HG03354 (cell line): ENCODE results near the gene DLX1.
A peak's percentile ranks its signal among the peaks of the same experiment; 100 is the strongest.

Source experiments
- ATAC-seq: cut with Tn5 transposase; IDR thresholded peaks from one replicate; pipeline ENCODE4 v1.9.1; 2021; ENCODE audit warnings: mild to moderate bottlenecking; ENCODE audit not compliant: unreplicated experiment, poor library complexity, severe bottlenecking

DLX1 gene

DNA sequence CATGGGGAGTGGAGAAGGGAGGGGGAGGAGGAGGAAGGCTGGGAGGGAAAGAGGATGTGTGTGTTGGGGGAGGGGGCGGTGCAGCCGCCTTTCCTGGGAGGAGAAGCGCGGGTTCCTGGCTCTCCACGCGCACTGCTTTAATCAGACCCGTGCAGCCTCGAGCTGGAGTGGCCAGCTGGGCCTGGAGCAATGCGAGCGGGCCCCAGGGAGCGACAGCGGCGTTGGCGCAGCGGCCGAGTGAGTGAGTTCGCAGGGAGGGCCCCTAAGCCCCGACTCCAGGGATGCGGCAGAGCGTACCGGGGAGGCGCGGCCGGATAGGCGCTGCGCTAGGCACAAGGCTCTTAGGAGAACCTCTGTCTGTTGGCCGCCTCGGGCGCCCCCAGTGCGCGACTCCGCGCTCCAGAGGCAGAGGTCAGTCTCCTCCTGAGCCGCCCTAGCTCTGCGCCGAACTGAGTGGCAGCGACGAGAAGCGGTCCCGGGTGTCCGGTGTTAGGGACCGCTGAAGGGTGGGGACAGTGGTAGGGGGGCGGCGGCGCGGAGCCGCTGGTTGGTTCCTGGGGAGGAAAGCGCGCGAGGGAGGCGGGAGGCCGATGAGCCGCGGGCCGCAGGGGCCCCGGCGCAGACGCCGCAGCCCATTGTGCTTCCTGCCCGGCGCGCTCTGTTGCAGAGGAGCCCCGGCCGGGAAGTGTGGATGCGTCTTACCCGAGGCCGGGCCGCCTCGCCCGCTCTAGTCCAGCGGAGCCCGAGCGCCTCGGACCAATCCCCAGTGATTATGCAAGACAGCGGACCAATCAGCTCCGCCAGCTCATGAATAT lies 455 bp upstream of the DLX1 start:
- peak; percentile 84 for ATAC-seq

DNA sequence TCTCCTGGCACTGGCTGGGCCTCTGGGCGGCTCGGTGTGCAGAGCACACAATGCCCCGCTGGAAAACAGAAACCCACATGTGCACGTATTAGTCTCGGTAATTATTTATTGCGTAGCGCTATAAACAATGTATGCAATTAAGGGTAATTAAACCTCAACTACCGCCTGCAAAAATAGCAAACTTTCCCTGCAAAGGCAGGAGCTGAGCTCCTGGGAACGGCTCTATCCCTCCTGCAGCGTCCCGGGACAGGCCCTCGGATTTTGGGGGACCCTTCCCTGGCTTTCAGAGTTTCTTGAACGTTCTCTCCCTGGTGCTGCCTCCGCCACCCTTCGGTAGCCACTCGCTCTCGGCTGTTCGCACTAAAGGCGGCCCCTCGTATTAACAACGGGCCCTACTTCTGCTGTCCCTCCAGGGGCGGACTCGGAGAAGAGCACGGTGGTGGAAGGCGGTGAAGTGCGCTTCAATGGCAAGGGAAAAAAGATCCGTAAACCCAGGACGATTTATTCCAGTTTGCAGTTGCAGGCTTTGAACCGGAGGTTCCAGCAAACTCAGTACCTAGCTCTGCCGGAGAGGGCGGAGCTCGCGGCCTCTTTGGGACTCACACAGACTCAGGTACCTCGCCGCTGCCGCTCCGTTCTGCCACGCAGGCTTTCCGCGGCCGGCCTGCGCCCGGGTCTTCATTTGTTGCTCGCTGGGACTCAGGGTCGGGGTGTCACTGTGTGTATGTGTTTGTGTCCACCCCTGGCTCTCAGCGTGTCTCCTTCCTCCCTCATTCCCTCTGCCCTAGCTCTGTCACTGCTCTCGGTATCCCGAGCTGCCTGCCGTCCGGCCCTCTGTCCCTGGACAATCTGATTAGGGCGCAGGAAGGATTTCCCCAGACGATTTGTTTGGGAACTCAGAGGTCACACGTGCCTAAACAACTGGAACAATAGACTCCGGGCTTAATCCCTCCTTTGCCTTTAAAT lies 1.2 kb downstream of the DLX1 start:
- no peak for ATAC-seq

DNA sequence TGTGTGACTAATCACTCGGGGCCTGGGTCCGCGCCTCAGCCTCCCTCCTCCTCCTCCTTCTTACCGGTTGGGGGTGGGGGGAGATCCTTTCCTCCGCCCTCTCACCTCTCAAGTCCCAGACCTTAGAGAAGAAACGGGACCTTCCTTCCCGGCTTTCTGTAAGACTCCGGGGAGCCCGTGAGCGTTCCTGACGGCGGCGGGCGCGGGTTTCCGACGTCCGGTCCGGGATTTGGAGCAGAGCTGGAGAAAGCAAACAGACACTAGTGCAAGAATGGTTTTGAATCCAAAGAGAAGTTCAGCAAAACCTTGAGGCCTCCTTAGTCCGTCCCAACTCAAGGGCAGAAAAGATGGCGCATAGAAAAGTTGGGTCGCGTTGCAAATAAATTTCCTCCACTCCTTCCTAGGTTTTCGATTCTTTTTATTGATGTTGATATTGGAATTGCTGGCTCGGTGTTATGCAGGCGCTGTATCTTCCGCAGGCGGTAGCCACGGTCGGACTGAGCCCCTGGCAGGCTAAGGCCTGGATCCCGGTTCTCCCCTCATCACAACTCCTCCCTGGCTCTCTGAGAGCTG lies 2.0 kb downstream of the DLX1 start:
- no peak for ATAC-seq

DNA sequence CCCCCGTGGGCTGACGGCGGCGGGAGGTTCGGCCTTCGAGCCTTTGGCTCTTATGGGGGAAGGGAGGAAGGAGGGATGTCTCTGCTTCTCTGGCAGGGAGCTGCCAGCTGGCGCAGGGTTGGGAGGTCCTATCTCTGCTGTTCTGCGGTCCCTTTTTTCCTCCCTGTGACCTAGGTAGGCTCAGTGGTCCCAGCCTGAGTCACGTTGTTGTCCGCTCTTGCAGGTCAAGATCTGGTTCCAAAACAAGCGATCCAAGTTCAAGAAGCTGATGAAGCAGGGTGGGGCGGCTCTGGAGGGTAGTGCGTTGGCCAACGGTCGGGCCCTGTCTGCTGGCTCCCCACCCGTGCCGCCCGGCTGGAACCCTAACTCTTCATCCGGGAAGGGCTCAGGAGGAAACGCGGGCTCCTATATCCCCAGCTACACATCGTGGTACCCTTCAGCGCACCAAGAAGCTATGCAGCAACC lies 2.5 kb downstream of the DLX1 start:
- ATAC-seq, result no peak

DNA sequence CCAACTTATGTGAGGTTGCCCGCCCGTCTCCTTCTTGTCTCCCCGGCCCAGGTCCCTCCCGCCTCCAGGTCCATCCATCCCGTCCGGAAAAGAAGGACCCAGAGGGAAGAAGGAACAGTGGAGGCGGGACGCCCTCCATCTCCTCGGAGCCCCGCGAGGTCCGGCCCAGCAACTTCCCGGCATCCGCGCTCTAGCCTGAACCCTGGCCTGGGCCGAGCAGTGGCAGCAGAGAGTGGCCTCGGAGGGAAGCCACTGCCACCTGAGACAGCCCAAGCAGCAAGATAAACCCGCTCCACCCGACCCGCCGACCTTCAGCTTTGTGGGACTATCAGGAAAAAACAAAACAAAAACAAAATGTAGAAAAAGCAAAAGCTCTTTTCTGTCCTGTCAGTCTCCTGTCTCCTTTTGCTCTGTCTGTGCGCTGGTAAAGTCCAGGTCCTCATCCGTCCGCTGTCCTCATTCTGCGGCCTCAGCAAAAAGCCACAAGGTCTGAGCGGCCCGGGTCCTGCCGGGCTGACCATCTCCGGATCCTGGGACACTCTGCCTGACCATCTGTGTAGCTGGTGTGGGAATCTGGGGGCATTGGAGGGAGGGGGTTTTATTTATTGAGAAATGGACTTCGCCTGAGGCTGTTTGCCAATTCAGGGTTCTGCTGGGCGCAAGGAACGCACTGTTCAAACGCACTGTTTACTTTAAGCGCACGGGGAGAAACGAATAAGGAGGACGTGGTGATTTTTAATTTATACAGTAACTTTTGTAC lies 3.1 kb downstream of the DLX1 start:
- ATAC-seq, result no peak

DNA sequence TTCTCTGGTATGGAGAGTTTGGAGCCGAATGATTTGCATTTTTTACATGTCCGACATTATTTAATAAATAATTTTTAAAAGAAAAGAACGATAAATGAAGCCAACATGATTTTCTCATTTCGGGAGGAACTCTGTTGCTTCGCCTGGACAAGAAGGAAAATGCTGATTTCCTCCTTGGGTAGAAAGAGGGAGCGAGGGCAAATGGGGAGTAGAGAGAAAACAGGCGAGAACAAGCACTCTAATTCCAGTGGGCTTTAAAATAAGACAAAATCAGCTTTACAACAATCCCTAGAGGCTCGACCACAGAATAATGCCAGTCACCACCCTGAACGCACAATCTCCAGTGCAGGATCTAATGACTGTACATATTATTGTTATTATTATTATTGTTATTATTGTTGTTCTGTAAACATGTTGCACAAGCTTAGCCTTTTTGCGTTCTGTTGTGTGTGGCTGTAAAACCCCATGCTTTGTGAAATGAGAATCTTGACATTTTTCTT lies 3.7 kb downstream of the DLX1 start:
- ATAC-seq, result no peak

DNA sequence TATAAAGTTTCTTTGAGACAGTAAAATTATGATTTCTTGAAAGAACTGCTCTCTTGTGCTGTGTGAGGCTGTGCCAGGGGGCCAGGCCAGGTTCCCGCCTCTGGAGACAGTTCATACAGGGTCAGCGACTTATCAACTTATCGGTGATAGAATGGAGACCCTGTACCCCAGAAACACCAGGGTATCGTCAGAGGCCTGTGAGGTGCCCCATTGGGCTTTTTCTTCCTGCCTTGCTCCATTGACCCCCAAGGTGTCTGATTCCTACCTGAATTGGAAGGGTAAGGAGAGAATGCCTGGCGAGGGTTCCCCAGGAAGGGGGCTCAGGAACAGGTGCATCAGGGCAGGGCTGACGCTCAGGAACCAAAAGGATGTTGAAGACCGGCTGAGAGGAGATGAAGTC lies 4.3 kb downstream of the DLX1 start:
- ATAC-seq, result no peak

DNA sequence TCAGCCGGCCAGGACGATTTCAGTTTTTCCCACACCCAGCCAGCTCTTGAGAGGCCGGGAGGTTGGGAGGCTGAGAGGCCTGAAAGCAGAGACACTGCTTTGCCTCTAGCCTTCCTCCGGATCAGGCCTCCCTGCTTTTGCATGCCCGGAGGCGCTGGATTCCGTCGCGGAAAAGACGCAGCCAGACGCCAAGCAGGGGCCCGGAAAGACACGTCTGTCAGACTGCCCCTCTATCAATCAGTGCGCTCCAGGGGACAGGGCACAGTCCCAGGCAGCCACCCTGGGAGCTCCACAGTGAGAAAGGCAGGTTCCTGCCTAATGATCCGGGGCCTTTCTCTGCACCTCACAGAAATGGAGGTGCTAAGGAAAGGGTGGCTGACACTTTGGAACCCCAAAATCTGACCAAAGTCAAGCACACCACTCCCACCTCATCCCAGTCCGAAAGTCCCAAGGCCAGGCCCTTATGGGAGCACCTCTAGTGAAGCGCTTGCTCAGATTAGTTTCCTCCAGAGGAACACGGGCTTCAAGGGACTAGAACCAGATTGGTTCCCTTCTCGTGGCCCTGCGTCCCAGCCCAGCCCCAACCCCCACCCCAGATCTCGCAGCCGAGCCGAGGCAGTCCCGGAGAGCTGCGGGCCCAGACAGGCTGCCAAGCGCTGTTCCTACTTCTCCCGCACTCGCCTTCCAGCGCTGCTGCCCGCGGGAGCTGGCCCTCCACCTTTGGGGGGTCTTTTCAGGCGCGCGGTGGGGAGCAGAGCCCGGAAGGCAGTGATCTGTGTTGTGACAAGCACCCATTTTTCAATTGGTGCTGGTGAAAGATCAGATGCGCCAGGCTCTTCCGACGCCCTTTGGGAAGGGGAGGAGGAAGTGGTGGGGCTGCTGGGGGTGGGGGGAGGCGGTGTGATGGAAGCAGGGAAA lies 5.0 kb downstream of the DLX1 start:
- no peak for ATAC-seq

DNA sequence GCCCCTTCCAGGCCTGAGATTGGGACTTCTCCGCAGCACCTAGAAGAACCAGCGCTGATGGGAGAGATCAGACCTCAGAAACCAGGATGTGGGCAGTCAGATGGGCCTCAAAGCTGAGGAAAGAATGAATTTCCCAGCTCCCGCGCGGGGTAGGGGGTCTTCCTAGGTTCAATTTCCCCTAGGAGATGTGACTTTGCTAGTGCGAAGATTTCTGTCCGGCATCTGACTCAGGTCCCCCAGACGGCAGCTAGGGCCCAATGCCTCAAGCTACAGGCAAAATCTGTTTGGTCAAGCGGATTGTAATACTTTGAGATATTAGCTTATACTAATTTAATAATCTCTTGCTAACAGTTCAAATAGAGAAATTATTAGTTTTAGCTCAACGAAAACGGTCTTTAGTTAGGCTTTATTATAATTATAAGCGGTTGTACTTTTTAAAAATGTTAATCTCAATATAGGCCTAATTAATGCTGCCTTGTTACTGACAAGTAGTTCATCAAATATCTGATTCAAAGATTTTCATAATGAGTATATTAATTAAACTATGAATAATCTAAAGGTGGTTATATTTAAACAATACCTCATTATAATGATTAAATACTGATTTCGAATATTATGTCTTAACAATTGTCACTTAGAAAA lies 5.8 kb downstream of the DLX1 start:
- no peak for ATAC-seq

DNA sequence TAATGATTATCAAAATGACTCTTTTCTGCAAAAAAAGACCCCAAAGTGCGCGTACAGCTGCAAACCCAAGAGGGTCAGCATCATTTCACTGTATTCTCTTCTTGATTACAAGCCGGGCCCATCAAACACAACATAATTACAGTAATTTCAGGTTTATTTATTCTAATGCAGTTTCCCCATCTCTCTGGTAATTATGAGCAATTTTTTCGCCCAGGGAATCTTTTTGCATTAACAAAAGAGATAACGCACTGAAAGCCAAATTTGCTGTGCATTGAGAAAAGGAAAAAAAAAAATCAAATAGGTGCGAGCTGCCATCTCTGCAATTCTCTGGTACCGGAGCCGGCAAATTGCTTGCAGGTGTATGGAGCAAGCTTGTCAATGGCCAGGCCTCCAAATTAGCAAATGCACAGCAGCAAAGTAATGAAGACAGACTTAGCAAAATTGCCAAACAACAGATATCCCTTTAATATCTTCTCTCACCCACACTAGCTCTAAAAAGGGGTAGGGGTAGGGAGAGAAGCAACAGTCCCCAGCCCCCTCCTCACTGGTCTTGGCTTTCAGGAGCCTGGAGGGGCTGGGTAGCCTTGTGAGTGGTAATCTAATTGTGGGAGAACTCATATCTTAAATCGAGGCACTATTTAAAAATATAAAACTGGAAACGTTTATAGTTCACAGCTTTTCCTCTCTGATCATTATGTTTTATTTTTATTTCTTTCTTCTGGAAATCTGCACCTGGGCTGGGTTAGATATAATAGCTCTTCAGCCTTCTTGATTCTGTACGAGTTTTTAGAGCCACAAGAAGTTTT lies 6.7 kb downstream of the DLX1 start:
- ATAC-seq, result no peak

DNA sequence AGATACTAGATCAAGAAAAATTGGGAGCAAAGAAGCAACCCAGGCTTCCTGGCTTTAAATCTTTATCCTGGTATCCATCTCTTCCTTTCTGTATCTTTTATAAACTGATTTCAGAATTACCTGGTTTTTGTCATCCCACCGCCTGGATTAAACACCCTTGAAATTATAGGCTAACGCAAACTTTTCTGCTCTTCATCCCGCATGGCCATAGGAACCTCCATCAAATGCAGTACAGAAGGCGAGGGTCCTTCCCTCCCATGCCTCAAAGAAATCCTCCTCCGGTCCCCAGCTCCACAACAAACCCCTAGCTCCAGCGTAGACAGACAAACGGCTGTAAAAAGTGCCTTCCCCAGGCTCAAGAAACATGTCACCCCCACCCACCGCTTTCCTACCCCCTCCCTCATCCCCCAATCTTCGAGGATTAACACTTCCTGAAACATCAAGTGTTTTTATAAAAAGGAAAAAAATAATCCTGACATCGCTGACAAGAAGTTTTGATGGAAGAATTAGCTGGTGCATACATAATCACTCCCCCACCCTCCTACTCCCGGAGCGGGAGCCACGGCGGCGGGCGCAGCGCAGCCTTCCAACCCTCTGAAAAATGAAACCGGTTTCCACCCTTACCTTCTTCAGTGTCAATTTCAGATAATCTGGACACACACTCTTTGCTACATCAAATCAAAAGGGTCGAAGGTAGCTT lies 7.6 kb downstream of the DLX1 start:
- ATAC-seq, result no peak

DNA sequence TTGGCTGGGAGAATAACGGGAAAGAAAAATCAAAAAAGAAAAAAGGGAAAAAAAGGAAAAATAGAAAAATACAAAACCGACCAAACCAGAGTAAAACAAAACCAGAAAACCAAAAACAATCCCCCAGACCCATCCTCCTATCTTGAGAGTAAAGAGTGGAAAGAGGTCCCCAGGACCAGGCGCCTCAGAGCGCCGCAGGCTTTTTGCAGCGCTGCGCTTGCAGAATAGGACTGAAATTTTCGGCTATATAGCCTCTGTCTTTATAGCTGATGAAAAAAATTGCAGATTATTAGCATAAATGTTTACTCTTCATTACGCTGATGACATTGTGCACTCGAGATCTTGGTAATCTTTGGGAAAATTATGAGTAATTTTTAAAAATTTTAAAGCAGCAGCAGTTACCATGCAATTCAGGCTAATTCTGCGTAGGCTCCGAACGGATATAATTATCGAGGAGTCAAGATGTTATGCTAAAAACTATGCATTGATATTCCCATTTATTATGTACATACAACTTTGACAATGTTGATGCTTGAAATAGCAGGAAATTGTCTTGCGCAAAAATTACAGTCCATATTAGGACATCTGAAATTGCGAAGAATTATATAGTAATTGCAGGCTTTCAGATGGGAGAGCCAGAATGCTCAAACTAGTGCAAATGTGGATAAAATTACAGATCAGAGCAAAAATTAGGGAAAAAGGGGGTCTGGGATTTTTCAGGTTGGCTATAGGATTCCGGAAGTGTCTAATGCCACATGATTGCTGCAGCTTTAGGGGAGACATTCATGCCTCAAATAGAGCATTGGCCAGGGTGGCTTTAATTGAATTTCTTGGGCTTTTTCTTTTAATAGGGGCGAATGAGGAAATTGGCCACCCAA lies 8.3 kb downstream of the DLX1 start:
- no peak for ATAC-seq

DNA sequence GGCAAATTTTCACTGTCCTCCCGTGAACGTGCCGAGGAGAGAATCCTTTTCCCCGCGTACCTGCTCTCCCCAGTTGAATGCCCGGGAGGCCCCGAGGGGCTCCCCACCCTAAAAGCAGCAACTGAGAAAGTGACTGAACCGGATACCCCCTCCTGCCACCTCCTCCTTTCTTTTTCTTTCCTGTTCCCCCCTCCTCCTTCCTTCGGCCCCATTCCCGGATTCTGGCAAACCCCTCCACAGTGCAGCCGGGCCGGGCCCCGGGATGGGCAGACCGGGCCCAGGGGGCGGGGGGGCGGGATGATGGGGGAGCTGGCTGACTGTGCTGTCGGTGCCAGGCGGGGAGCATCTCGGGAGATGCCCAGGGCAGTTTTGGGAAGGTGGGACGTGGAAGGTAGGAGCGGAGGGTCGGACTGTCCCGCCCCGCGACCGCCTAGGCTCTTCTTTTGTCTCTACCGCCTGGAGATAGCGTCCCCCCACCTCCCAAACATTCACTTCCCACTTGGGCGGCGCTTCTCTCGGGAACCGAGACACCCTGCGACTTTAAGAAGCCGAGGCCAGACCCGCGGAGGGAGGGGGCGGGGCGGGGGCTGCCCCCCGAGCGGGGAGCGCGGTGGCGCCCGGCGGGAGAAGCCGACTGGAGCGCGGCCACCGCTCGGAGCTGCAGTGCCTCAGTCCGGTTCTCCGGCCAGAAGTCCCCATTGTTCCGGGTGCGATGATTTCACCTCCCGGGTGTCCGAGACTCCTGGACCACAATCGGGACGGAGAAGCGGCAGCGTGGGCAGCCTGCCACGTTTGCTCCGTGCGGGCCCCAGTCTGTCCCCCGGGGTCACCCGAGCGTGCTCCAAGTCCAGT lies 9.2 kb downstream of the DLX1 start:
- ATAC-seq, result no peak

DNA sequence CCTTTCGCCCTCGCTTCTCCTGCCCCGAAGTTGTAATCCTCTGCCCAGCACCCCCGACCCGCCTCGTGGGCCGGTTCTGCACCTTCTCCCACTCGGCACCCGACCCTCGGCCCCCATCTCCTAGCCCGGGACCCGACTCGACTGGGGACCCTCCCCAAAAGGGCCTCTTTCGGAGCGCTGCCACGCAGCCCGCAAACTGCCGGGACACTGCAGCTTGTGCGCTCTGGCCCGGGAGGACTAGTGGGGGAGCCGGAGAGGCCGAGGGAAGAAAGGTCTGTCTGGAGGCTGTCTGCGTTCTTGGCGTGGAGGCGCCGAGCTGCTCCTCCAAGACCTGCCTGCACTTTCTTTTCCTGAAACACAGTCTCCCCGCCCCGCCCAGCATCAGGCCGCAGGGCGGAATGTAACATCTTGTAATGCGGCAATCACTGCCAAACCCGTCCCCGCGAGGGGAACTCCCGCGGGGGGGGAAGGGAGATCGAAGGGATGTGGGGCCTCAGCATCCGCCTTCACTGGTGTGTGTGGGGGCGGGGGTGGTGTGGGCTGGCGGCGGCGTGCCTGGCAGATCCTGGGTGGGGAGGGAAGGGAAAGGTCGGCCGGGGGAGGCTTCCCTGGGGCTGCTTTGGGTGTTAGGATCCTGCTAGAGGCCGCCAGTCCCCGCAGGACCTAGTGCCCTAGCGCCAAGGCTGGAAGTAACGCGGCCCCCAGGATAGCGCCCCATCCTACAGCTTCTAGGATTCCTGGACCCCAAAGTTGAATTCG lies 10.0 kb downstream of the DLX1 start:
- no peak for ATAC-seq
